Measurements from ENCODE around the gene TPCN2.

Gene TPCN2

GRCh38 chr11:69166218-69167115 lies 117.7 kb downstream of the TPCN2 start:
- TF ChIP-seq CTCF (IDR thresholded peaks at IDR 0.05; ENCODE audit: borderline replicate concordance, insufficient read depth, low read depth, low read length), result no peak
- H3K4me3 ChIP-seq (ENCODE audit: low read depth, low read length), result no peak overlapping the region

GRCh38 chr11:69167130-69167915 lies 118.6 kb downstream of the TPCN2 start:
- no peak overlapping the region for H3K4me3 ChIP-seq (ENCODE audit: low read depth, low read length)
- TF ChIP-seq CTCF (IDR thresholded peaks at IDR 0.05; ENCODE audit: borderline replicate concordance, insufficient read depth, low read depth, low read length), result no peak

- TF ChIP-seq CTCF (IDR thresholded peaks at IDR 0.05; ENCODE audit: borderline replicate concordance, insufficient read depth, low read depth, low read length), result no peak
Measured at GRCh38 chr11:69167916-69168691, 119.4 kb downstream of the TPCN2 start.

GRCh38 chr11:69169479-69169878 lies 120.7 kb downstream of the TPCN2 start:
- H3K4me3 ChIP-seq (ENCODE audit: low read depth, low read length), result no peak overlapping the region
- TF ChIP-seq CTCF (IDR thresholded peaks at IDR 0.05; ENCODE audit: borderline replicate concordance, insufficient read depth, low read depth, low read length), result no peak

More at GRCh38 chr11:69167916-69168691, 119.4 kb downstream of the TPCN2 start:
- H3K4me3 ChIP-seq (ENCODE audit: low read depth, low read length), result no peak overlapping the region

GRCh38 chr11:69170704-69171103 lies 122.0 kb downstream of the TPCN2 start:
- no peak for TF ChIP-seq CTCF (IDR thresholded peaks at IDR 0.05; ENCODE audit: borderline replicate concordance, insufficient read depth, low read depth, low read length)
- no peak overlapping the region for H3K4me3 ChIP-seq (ENCODE audit: low read depth, low read length)

- no peak overlapping the region for H3K4me3 ChIP-seq (ENCODE audit: low read depth, low read length)
- no peak for TF ChIP-seq CTCF (IDR thresholded peaks at IDR 0.05; ENCODE audit: borderline replicate concordance, insufficient read depth, low read depth, low read length)
Measured at GRCh38 chr11:69171476-69172240, 122.9 kb downstream of the TPCN2 start.

All from GM12875 (cell line).